ENCODE measurements around the gene ACRBP.

GRCh38 chr12:6612652-6613014 is 34.6 kb downstream of the ACRBP start:
- TF ChIP-seq CTCF (conservative IDR thresholded peaks at IDR 0.05) (no peak), ZFX (IDR thresholded peaks at IDR 0.05) (no peak)

All from C4-2B (cell line).